HepG2 (cell line): ENCODE measurements around the gene KRCC1. TPM values are rescaled to one million over a fixed set of nuclear protein-coding genes. Genes with fewer than 3 reads are reported as not detected.
A peak's percentile ranks its signal among the peaks of the same experiment; 100 is the strongest.

Experiments
- BCL3 ChIP-seq: sonication (generic); formaldehyde crosslinking; IDR thresholded peaks from 2 replicates; pipeline ENCODE4 v1.5.1; 2020; ENCODE audit warnings: mild to moderate bottlenecking, missing genetic modification reagents, moderate library complexity
- HOXD1 ChIP-seq: sonication (generic); formaldehyde crosslinking; IDR thresholded peaks from 2 replicates; pipeline ENCODE4 v1.5.0; 2020; ENCODE audit warnings: missing genetic modification reagents
- KAT7 ChIP-seq: IDR thresholded peaks from 2 replicates; pipeline ENCODE4 v1.6.1; 2018; ENCODE audit warnings: borderline replicate concordance, missing compliant biosample characterization
- NR2F6 ChIP-seq, 2 experiments: IDR thresholded peaks; 2 replicates each; pipeline ENCODE4 v1.6.1; 2016; ENCODE audit warnings: antibody characterized with exemption in 1 of 2, mild to moderate bottlenecking in 1 of 2
- PRMT3 ChIP-seq: sonication (generic); formaldehyde crosslinking; IDR thresholded peaks from 2 replicates; pipeline ENCODE4 v1.8.1; 2022; ENCODE audit warnings: low read depth, mild to moderate bottlenecking, moderate library complexity, missing genetic modification reagents, borderline replicate concordance
- RBFOX2 ChIP-seq: fragments of 200-400 bp; formaldehyde crosslinking; IDR thresholded peaks from 2 replicates; pipeline ENCODE4 v1.6.1; 2017; ENCODE audit warnings: low read depth, mild to moderate bottlenecking, low read length
- RBM39 ChIP-seq: fragments of 200-400 bp; formaldehyde crosslinking; IDR thresholded peaks from one replicate; pipeline ENCODE4 v1.6.1; 2018; ENCODE audit warnings: antibody characterized with exemption, mild to moderate bottlenecking, low read depth, low read length; ENCODE audit not compliant: poor library complexity, severe bottlenecking
- THAP9 ChIP-seq: sonication (generic); formaldehyde crosslinking; IDR thresholded peaks from 2 replicates; pipeline ENCODE4; 2020; ENCODE audit warnings: missing genetic modification reagents, mild to moderate bottlenecking, borderline replicate concordance
- ZBTB38 ChIP-seq: sonication (generic); formaldehyde crosslinking; IDR thresholded peaks from 2 replicates; pipeline ENCODE4 v1.5.1; 2020; ENCODE audit warnings: mild to moderate bottlenecking, missing genetic modification reagents
- ZC3H4 ChIP-seq: sonication (generic); formaldehyde crosslinking; IDR thresholded peaks from 2 replicates; pipeline ENCODE4 v1.4.0; 2020; ENCODE audit warnings: missing genetic modification reagents, borderline replicate concordance
- ZFP37 ChIP-seq: sonication (generic); formaldehyde crosslinking; IDR thresholded peaks from 2 replicates; pipeline ENCODE4 v1.4.0; 2020; ENCODE audit warnings: missing genetic modification reagents, borderline replicate concordance
- ZNF225 ChIP-seq: sonication (generic); formaldehyde crosslinking; IDR thresholded peaks from 2 replicates; pipeline ENCODE4 v1.4.0; 2020; ENCODE audit warnings: mild to moderate bottlenecking, missing genetic modification reagents
- ZNF329 ChIP-seq: sonication (generic); formaldehyde crosslinking; IDR thresholded peaks from 2 replicates; pipeline ENCODE4 v1.9.0; 2021; ENCODE audit warnings: low read depth, mild to moderate bottlenecking, missing genetic modification reagents
- ZNF616 ChIP-seq: sonication (generic); formaldehyde crosslinking; IDR thresholded peaks from 2 replicates; pipeline ENCODE4 v1.5.0; 2020; ENCODE audit warnings: low read depth, mild to moderate bottlenecking, missing genetic modification reagents
- ZNF788 ChIP-seq: sonication (generic); formaldehyde crosslinking; IDR thresholded peaks from 2 replicates; pipeline ENCODE4 v1.5.0; 2020; ENCODE audit warnings: mild to moderate bottlenecking, missing genetic modification reagents, borderline replicate concordance
- ZSCAN9 ChIP-seq: IDR thresholded peaks from 2 replicates; pipeline ENCODE4 v1.6.1; 2016; ENCODE audit warnings: borderline replicate concordance
- polyA plus RNA-seq, 8 experiments: library from polyadenylated mRNA; depleted of rRNA in 3 of 8; stranded (reverse) in 7 of 8; unstranded in 1 of 8; fragments of >200 nt; fragmentation: Illumina TruSeq in 4 of 8; extraction: Trizol in 4 of 8; gene quantifications; 2 replicates each; pipeline versions ENCODE4 v1.2.1 to v1.2.3, GENCODE V29; 2011 to 2016; ENCODE audit warnings: low read depth in 4 of 8, missing spikeins in 1 of 8, mixed read lengths in 1 of 8; ENCODE audit not compliant: insufficient read depth in 1 of 8
- total RNA-seq, 5 experiments: library from RNA; depleted of rRNA; stranded (reverse); fragments of >200 nt; fragmentation: Illumina TruSeq; extraction: Trizol; gene quantifications; 2 replicates each; pipeline ENCODE4 v1.2.3, GENCODE V29; 2016; ENCODE audit warnings: low read depth in 1 of 5
- TF ChIP-seq, protein P1 (sequence below): sonication (generic); formaldehyde crosslinking; IDR thresholded peaks from 2 replicates; pipeline ENCODE4 v1.8.0; 2022; ENCODE audit warnings: mild to moderate bottlenecking, missing genetic modification reagents; ENCODE audit not compliant: insufficient replicate concordance
- TF ChIP-seq, protein P2 (sequence below): sonication (generic); formaldehyde crosslinking; IDR thresholded peaks from 2 replicates; pipeline ENCODE4 v1.4.0; 2020; ENCODE audit warnings: missing genetic modification reagents
- TF ChIP-seq, protein P3 (sequence below): IDR thresholded peaks from 2 replicates; pipeline ENCODE4 v1.6.1; 2016

Gene KRCC1
- total and polyA plus RNA-seq, 2 of the 13 experiments (the other 11 are each of a cell fraction or from before 2014, with no cell fraction given): 6.5 to 7.7 TPM

- TF ChIP-seq BCL3 (CRISPR knock-in tag) (peak; percentile 85), RBM39 (peak; percentile 96), KAT7 (peak; percentile 92), NR2F6 (IDR thresholded peaks at IDR 0.05) (no peak), NR2F6 (CRISPR knock-in tag; IDR thresholded peaks at IDR 0.05) (peak; percentile 37; the same call in 1 of the 2 replicates), THAP9 (peak; percentile 72), ZSCAN9 (peak; percentile 79; the same call in 1 of the 2 replicates), ZFP37 (peak; percentile 82; the same call in 1 of the 2 replicates), ZNF225 (CRISPR knock-in tag) (peak; percentile 83; the same call in 1 of the 2 replicates), ZNF616 (CRISPR knock-in tag) (no peak; the same call in 1 of the 2 replicates), ZNF788 (CRISPR knock-in tag) (peak; percentile 65; the same call in 1 of the 2 replicates), ZC3H4 (peak; percentile 34; the same call in 1 of the 2 replicates), RBFOX2 (peak; percentile 100), ZBTB38 (CRISPR knock-in tag) (no peak), PRMT3 (peak; percentile 78; the same call in 1 of the 2 replicates), ZNF329 (CRISPR knock-in tag) (no peak; the same call in 1 of the 2 replicates), HOXD1 (CRISPR knock-in tag) (peak; percentile 93)
- TF ChIP-seq, protein P1, sequence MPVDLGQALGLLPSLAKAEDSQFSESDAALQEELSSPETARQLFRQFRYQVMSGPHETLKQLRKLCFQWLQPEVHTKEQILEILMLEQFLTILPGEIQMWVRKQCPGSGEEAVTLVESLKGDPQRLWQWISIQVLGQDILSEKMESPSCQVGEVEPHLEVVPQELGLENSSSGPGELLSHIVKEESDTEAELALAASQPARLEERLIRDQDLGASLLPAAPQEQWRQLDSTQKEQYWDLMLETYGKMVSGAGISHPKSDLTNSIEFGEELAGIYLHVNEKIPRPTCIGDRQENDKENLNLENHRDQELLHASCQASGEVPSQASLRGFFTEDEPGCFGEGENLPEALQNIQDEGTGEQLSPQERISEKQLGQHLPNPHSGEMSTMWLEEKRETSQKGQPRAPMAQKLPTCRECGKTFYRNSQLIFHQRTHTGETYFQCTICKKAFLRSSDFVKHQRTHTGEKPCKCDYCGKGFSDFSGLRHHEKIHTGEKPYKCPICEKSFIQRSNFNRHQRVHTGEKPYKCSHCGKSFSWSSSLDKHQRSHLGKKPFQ: peak; percentile 61
- TF ChIP-seq, protein P2, sequence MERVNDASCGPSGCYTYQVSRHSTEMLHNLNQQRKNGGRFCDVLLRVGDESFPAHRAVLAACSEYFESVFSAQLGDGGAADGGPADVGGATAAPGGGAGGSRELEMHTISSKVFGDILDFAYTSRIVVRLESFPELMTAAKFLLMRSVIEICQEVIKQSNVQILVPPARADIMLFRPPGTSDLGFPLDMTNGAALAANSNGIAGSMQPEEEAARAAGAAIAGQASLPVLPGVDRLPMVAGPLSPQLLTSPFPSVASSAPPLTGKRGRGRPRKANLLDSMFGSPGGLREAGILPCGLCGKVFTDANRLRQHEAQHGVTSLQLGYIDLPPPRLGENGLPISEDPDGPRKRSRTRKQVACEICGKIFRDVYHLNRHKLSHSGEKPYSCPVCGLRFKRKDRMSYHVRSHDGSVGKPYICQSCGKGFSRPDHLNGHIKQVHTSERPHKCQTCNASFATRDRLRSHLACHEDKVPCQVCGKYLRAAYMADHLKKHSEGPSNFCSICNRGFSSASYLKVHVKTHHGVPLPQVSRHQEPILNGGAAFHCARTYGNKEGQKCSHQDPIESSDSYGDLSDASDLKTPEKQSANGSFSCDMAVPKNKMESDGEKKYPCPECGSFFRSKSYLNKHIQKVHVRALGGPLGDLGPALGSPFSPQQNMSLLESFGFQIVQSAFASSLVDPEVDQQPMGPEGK: 0 out of 2 replicates have a peak, but pooled peaks have one; percentile 32
- TF ChIP-seq, protein P3, sequence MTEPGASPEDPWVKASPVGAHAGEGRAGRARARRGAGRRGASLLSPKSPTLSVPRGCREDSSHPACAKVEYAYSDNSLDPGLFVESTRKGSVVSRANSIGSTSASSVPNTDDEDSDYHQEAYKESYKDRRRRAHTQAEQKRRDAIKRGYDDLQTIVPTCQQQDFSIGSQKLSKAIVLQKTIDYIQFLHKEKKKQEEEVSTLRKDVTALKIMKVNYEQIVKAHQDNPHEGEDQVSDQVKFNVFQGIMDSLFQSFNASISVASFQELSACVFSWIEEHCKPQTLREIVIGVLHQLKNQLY (CRISPR knock-in tag): 0 out of 2 replicates have a peak, but pooled peaks have one; percentile 16
These were observed at the start of gene KRCC1 (continued) for GRCh38 chr2:88055371-88056128.
